H1 (cell line): Measurements from ENCODE around the gene CACNG3. TPM values are rescaled to one million over a fixed set of nuclear protein-coding genes. Genes with fewer than 3 reads are reported as not detected.

Source experiments
- CTCF ChIA-PET: fragments of 300-600 bp; sonication (Branson Sonifier 250); formaldehyde crosslinking; loops from one replicate; lab custom pipeline; 2021; ENCODE audit not compliant: partially characterized antibody; lab: Charles Lee
- POLR2A ChIA-PET: fragments of 300-600 bp; sonication (Branson Sonifier 250); formaldehyde crosslinking; loops from one replicate; lab custom pipeline; 2021; ENCODE audit warnings: inconsistent platforms; ENCODE audit not compliant: partially characterized antibody; lab: Charles Lee
- DNase-seq, 2 experiments: peaks; one replicate each; pipeline versions ENCODE4 v3.0.0 to v3.0.0-alpha.2; 2010 to 2022; ENCODE audit warnings: low spot score in 2 of 2, low read depth in 1 of 2, mixed read lengths in 1 of 2
- FAIRE-seq: peaks from 2 replicates; lab custom pipeline; 2011; peaks lifted over from hg19 to GRCh38; lab: Jason Lieb, UNC
- H2AFZ ChIP-seq: 2 replicates; pipeline ENCODE4 v1.8.1; 2012; ENCODE audit warnings: low read length, inconsistent platforms
- H2AK5ac ChIP-seq: 2 replicates; pipeline ENCODE4 v1.6.1; 2013; ENCODE audit warnings: low read depth, low read length
- H2BK120ac ChIP-seq: replicated peaks from 2 replicates; pipeline ENCODE3; 2013; ENCODE audit warnings: low read depth, low read length, inconsistent platforms
- H2BK12ac ChIP-seq: 2 replicates; pipeline ENCODE4 v1.6.1; 2013; ENCODE audit warnings: low read depth, low read length
- H2BK15ac ChIP-seq: 2 replicates; pipeline ENCODE4 v1.6.1; 2013; ENCODE audit warnings: low read length
- H2BK20ac ChIP-seq: 2 replicates; pipeline ENCODE4 v1.6.1; 2013; ENCODE audit warnings: low read length
- H2BK5ac ChIP-seq: 2 replicates; pipeline ENCODE4 v1.6.1; 2013; ENCODE audit warnings: low read depth, low read length
- H3K14ac ChIP-seq: 2 replicates; pipeline ENCODE4 v1.6.1; 2013; ENCODE audit warnings: inconsistent platforms; ENCODE audit not compliant: insufficient read length
- H3K18ac ChIP-seq: 2 replicates; pipeline ENCODE4 v1.6.1; 2013; ENCODE audit warnings: low read length; ENCODE audit errors: extremely low read depth
- H3K23ac ChIP-seq: 2 replicates; pipeline ENCODE4 v1.6.1; 2013; ENCODE audit warnings: inconsistent platforms; ENCODE audit not compliant: insufficient read length
- H3K23me2 ChIP-seq: 2 replicates; pipeline ENCODE4 v1.6.1; 2013; ENCODE audit warnings: low read depth, low read length
- H3K27ac ChIP-seq: 2 replicates; pipeline ENCODE4 v1.6.1; 2011; ENCODE audit warnings: low read depth, low read length, inconsistent platforms
- H3K27me3 ChIP-seq, 4 experiments: replicated peaks in 1 of 4; 1 replicate in 1 of 4; 2 replicates in 3 of 4; pipeline versions ENCODE4 v1.6.1 to v1.8.1; 2011 to 2013; ENCODE audit warnings: low read length in 3 of 4, mild to moderate bottlenecking in 3 of 4, inconsistent platforms in 2 of 4, mixed read lengths in 2 of 4, moderate library complexity in 1 of 4; ENCODE audit not compliant: control insufficient read depth in 3 of 4, insufficient read depth in 3 of 4; ENCODE audit errors: extremely low read depth in 1 of 4
- H3K36me3 ChIP-seq, 4 experiments: 2 replicates each; pipeline versions ENCODE4 v1.6.1 to v1.8.1; 2011 to 2013; ENCODE audit warnings: mild to moderate bottlenecking in 4 of 4, low read length in 3 of 4, moderate library complexity in 2 of 4, control low read depth in 1 of 4, inconsistent platforms in 1 of 4; ENCODE audit not compliant: insufficient read depth in 4 of 4, control insufficient read depth in 2 of 4
- H3K4ac ChIP-seq: replicated peaks from 2 replicates; pipeline ENCODE3; 2013; ENCODE audit warnings: low read length, low read depth, mixed read lengths, inconsistent platforms; ENCODE audit not compliant: insufficient read length
- H3K4me1 ChIP-seq, 4 experiments: replicated peaks in 1 of 4; 1 replicate in 1 of 4; 2 replicates in 3 of 4; pipeline versions ENCODE4 v1.6.1 to v1.8.1; 2011 to 2013; ENCODE audit warnings: low read length in 3 of 4, inconsistent platforms in 2 of 4, mixed read lengths in 1 of 4; ENCODE audit not compliant: insufficient read depth in 4 of 4, control insufficient read depth in 3 of 4
- H3K4me2 ChIP-seq, 2 experiments: 2 replicates each; pipeline versions ENCODE4 v1.6.1 to v1.8.1; 2011 to 2013; ENCODE audit warnings: low read depth in 2 of 2, low read length in 2 of 2, control low read depth in 1 of 2, inconsistent platforms in 1 of 2, mild to moderate bottlenecking in 1 of 2; ENCODE audit not compliant: insufficient read depth in 1 of 2
- H3K4me3 ChIP-seq, 4 experiments: fragments of 200-600, 300-600 bp in 1 of 4; sonication (generic), shearing (Covaris generic), sonication (Bioruptor Twin) in 1 of 4; 2 replicates each; pipeline versions ENCODE4 v1.5.1 to v1.8.1; 2011 to 2016; ENCODE audit warnings: low read length in 4 of 4, low read depth in 3 of 4, control low read depth in 2 of 4, inconsistent platforms in 2 of 4, mild to moderate bottlenecking in 2 of 4, mixed read lengths in 1 of 4, moderate library complexity in 1 of 4; ENCODE audit not compliant: insufficient read depth in 2 of 4; ENCODE audit errors: extremely low read depth in 1 of 4
- H3K56ac ChIP-seq: replicated peaks from 2 replicates; pipeline ENCODE3; 2013; ENCODE audit warnings: low read depth, mild to moderate bottlenecking, mixed read lengths, low read length, inconsistent platforms; ENCODE audit not compliant: insufficient read length
- H3K79me1 ChIP-seq: 2 replicates; pipeline ENCODE4 v1.6.1; 2013; ENCODE audit warnings: low read depth, low read length, control low read depth
- H3K79me2 ChIP-seq, 2 experiments: 2 replicates each; pipeline versions ENCODE4 v1.6.1 to v1.8.1; 2012 to 2013; ENCODE audit warnings: low read length in 2 of 2, mild to moderate bottlenecking in 2 of 2, inconsistent platforms in 1 of 2; ENCODE audit not compliant: insufficient read depth in 2 of 2, control insufficient read depth in 1 of 2
- H3K9ac ChIP-seq, 4 experiments: replicated peaks in 1 of 4; 1 replicate in 1 of 4; 2 replicates in 3 of 4; pipeline versions ENCODE4 v1.6.1 to v1.8.1; 2011 to 2013; ENCODE audit warnings: low read depth in 3 of 4, low read length in 3 of 4, control low read depth in 2 of 4, mild to moderate bottlenecking in 2 of 4, moderate library complexity in 2 of 4, inconsistent platforms in 1 of 4; ENCODE audit errors: extremely low read depth in 1 of 4
- H3K9me3 ChIP-seq, 2 experiments: 2 replicates each; pipeline versions ENCODE4 v1.6.1 to v1.8.1; 2012 to 2013; ENCODE audit warnings: mild to moderate bottlenecking in 2 of 2, moderate library complexity in 2 of 2, control low read depth in 1 of 2, inconsistent platforms in 1 of 2, low read depth in 1 of 2, low read length in 1 of 2, mixed read lengths in 1 of 2; ENCODE audit not compliant: insufficient read depth in 2 of 2
- H4K20me1 ChIP-seq, 2 experiments: replicated peaks in 1 of 2; 2 replicates each; pipeline versions ENCODE3 to v1.8.1; 2011 to 2013; ENCODE audit warnings: inconsistent platforms in 2 of 2, low read length in 2 of 2, mild to moderate bottlenecking in 1 of 2; ENCODE audit not compliant: insufficient read depth in 2 of 2, control insufficient read depth in 1 of 2
- H4K5ac ChIP-seq: 2 replicates; pipeline ENCODE4 v1.6.1; 2013; ENCODE audit warnings: low read length, low read depth, mixed read lengths, inconsistent platforms; ENCODE audit not compliant: insufficient read length
- H4K8ac ChIP-seq: 2 replicates; pipeline ENCODE4 v1.8.0; 2013; ENCODE audit warnings: mild to moderate bottlenecking, moderate library complexity, low read length, inconsistent platforms; ENCODE audit not compliant: insufficient read depth; ENCODE audit errors: extremely low read depth
- H4K91ac ChIP-seq: replicated peaks from 2 replicates; pipeline ENCODE3; 2013; ENCODE audit warnings: low read length, mixed read lengths, inconsistent platforms; ENCODE audit not compliant: insufficient read length
- BRCA1 ChIP-seq: IDR thresholded peaks from 2 replicates; pipeline ENCODE4 v1.6.1; 2012; ENCODE audit warnings: low read depth, low read length, improper control_type of control experiment
- CBX8 ChIP-seq: fragments of 300-800, 300-1000 bp; sonication (generic); IDR thresholded peaks from 2 replicates; pipeline ENCODE4 v1.7.1; 2016; ENCODE audit warnings: low read depth, low read length, borderline replicate concordance
- E2F6 ChIP-seq: IDR thresholded peaks from 2 replicates; pipeline ENCODE4 v1.6.1; 2012; ENCODE audit warnings: inconsistent platforms
- HDAC2 ChIP-seq, 2 experiments: fragments of 300-600 bp in 1 of 2; sonication (generic) in 1 of 2; IDR thresholded peaks; 2 replicates each; pipeline ENCODE4 v1.6.1; 2011 to 2012; ENCODE audit warnings: low read depth in 2 of 2, low read length in 2 of 2, mild to moderate bottlenecking in 2 of 2, moderate library complexity in 2 of 2, borderline replicate concordance in 1 of 2, inconsistent platforms in 1 of 2
- JUN ChIP-seq: IDR thresholded peaks from 2 replicates; pipeline ENCODE4 v1.6.1; 2011; ENCODE audit warnings: low read depth, mild to moderate bottlenecking, improper control_type of control experiment, low read length
- KDM4A ChIP-seq: IDR thresholded peaks from one replicate; pipeline ENCODE4 v1.7.1; 2012; ENCODE audit warnings: low read depth, mild to moderate bottlenecking, moderate library complexity, low read length, inconsistent platforms; ENCODE audit not compliant: severe bottlenecking
- MAFK ChIP-seq: IDR thresholded peaks from 2 replicates; pipeline ENCODE4 v1.6.1; 2012; ENCODE audit warnings: low read depth, mild to moderate bottlenecking, improper control_type of control experiment, low read length
- PHF8 ChIP-seq: fragments of 200-600 bp; sonication (generic); conservative IDR thresholded peaks from 2 replicates; pipeline ENCODE4 v1.7.1; 2012; ENCODE audit warnings: low read depth, mild to moderate bottlenecking, inconsistent platforms, low read length, moderate library complexity
- POLR2AphosphoS5 ChIP-seq: IDR thresholded peaks from 2 replicates; pipeline ENCODE4 v1.6.1; 2011; ENCODE audit warnings: low read depth, low read length
- POU5F1 ChIP-seq: IDR thresholded peaks from 2 replicates; pipeline ENCODE4 v1.6.1; 2011; ENCODE audit warnings: low read depth, mild to moderate bottlenecking, low read length, moderate library complexity
- RAD21 ChIP-seq, 2 experiments: IDR thresholded peaks in 1 of 2; conservative IDR thresholded peaks in 1 of 2; 2 replicates each; pipeline ENCODE4 v1.6.1; 2011; ENCODE audit warnings: low read depth in 2 of 2, low read length in 2 of 2, improper control_type of control experiment in 1 of 2, inconsistent platforms in 1 of 2, mild to moderate bottlenecking in 1 of 2, moderate library complexity in 1 of 2
- SP2 ChIP-seq: IDR thresholded peaks from 2 replicates; pipeline ENCODE4 v1.6.1; 2012; ENCODE audit warnings: mild to moderate bottlenecking, low read length, inconsistent platforms
- TEAD4 ChIP-seq: IDR thresholded peaks from 2 replicates; pipeline ENCODE4 v1.6.1; 2012; ENCODE audit warnings: low read depth, low read length, inconsistent platforms, mixed read lengths
- WGBS, 2 experiments: shearing (Covaris generic) in 1 of 2; methylation state at CpG; one replicate each; pipeline versions ENCODE4 v1.1.6 to v1.1.7; 2013 to 2015; ENCODE audit warnings: low lambda C conversion rate in 2 of 2, mixed read lengths in 2 of 2, inconsistent platforms in 1 of 2, low coverage in 1 of 2, missing lambda C conversion rate in 1 of 2; ENCODE audit not compliant: insufficient replicate concordance in 2 of 2, insufficient coverage in 1 of 2, insufficient read length in 1 of 2; ENCODE audit errors: extremely low coverage in 1 of 2, missing lambda C conversion rate in 1 of 2; 5-methylcytosine and 5-hydroxymethylcytosine counted together
- polyA plus RNA-seq, 7 experiments: library from polyadenylated mRNA; depleted of rRNA in 3 of 7; stranded (reverse) in 5 of 7; unstranded in 2 of 7; fragments of >200 nt in 5 of 7; fragments of 200-250 nt in 2 of 7; gene quantifications; 1 replicate in 5 of 7; 2 replicates in 1 of 7; 4 replicates in 1 of 7; pipeline versions ENCODE4 v1.2.1 to v1.2.3, GENCODE V29; 2011 to 2013; ENCODE audit warnings: missing spikeins in 2 of 7, mixed read lengths in 2 of 7
- total RNA-seq: library from RNA; stranded (reverse); fragmentation: NEBNext Ultra II Directional; extraction: Animal tissue kit (Norgen Biotek cat#: 25700); gene quantifications from 2 replicates; pipeline ENCODE4 v1.2.1, GENCODE V29; 2021

CACNG3 gene
- total and polyA plus RNA-seq, 2 of the 8 experiments (the other 6 are each of a cell fraction or from before 2014, with no cell fraction given), result 0.12 TPM; not detected in 1

- H3K79me1 ChIP-seq, result no peaks in the 10 kb centered on the region
- no peaks in the 10 kb centered on the region for H3K23me2 ChIP-seq
- H3K4me3 ChIP-seq, result no peak overlapping the region
- H4K20me1 ChIP-seq, result no peaks in the 10 kb centered on the region
- no peak overlapping the region for H2BK12ac ChIP-seq
- no peak overlapping the region for H3K9ac ChIP-seq
- TF ChIP-seq BRCA1, result no peak
- TF ChIP-seq MAFK, result no peak
- TF ChIP-seq PHF8, result no peak
- no peak for TF ChIP-seq SP2
- no peak for TF ChIP-seq POU5F1
- no peak for TF ChIP-seq KDM4A
- TF ChIP-seq CBX8, result no peak
- no peak for TF ChIP-seq RAD21 (IDR thresholded peaks at IDR 0.05 in 1 of 2, conservative IDR thresholded peaks at IDR 0.05 in 1 of 2; ENCODE audit: low read depth in 2 of 2, low read length in 2 of 2)
- TF ChIP-seq POLR2AphosphoS5, result no peak
- TF ChIP-seq E2F6, result no peak
- TF ChIP-seq HDAC2 (IDR thresholded peaks at IDR 0.05; ENCODE audit: borderline replicate concordance in 1 of 2, low read depth in 2 of 2, low read length in 2 of 2), result no peak
- no peak for TF ChIP-seq JUN
- TF ChIP-seq TEAD4, result no peak
- H2AK5ac ChIP-seq, result no peak overlapping the region
- no peaks in the 10 kb centered on the region for H3K79me2 ChIP-seq
- ChIA-PET POLR2A (no interaction called here), CTCF (interaction anchor here (1.1 to 2.3 kb wide), 3 partner anchors 28 to 211 kb away, joined by 3 to 8 read pairs (median 4); no protein-coding TSS in a partner anchor)
- H4K5ac ChIP-seq, result no peak overlapping the region
- no peak overlapping the region for H3K14ac ChIP-seq
- no peaks in the 10 kb centered on the region for H3K9me3 ChIP-seq
- H4K8ac ChIP-seq, result no peak overlapping the region
- H2AFZ ChIP-seq, result no peak overlapping the region
- 82% methylated on average over 4 of the region's 4 CpGs; no CpG with 5 or more reads in 1 of the 2 experiments for WGBS, 2 experiments
- H2BK15ac ChIP-seq, result no peak overlapping the region
- H3K27ac ChIP-seq, result no peak overlapping the region
- H3K36me3 ChIP-seq, result no peaks in the 10 kb centered on the region
- no peak overlapping the region for H2BK20ac ChIP-seq
- H3K27me3 ChIP-seq, result no peaks in the 10 kb centered on the region
- H3K23ac ChIP-seq, result no peak overlapping the region
- H3K4me2 ChIP-seq, result no peak overlapping the region
- H3K56ac ChIP-seq, result no peak overlapping the region
- DNase-seq, result no peak
- no peak overlapping the region for H3K4ac ChIP-seq
- no peak overlapping the region for H2BK5ac ChIP-seq
- no peaks in the 10 kb centered on the region for H3K4me1 ChIP-seq
- no peak for FAIRE-seq
- H3K18ac ChIP-seq, result no peak overlapping the region
- no peak overlapping the region for H2BK120ac ChIP-seq
- no peak overlapping the region for H4K91ac ChIP-seq
Measured at GRCh38 chr16:24281466-24281865, 25.3 kb downstream of the CACNG3 start.
